Transverse colon (tissue), 4 donors: ENCODE results near the gene TMEM190.
"Not testable (repeated sequence)": the region's sequence is repeated elsewhere in the genome, so short reads cannot be mapped to it uniquely, and the experiment has no call there.

Experiments used
- EP300 ChIP-seq: sonication (generic); formaldehyde crosslinking; IDR thresholded peaks from one replicate; pipeline ENCODE4 v1.6.1; 2017; ENCODE audit warnings: antibody characterized with exemption, low read depth
- POLR2A ChIP-seq: fragments of 450-650 bp; IDR thresholded peaks from one replicate; pipeline ENCODE4 v1.6.1; 2016; ENCODE audit warnings: antibody characterized with exemption, mild to moderate bottlenecking, moderate library complexity
- POLR2AphosphoS5 ChIP-seq, 3 donors: sonication (generic); formaldehyde crosslinking; IDR thresholded peaks; one replicate each; pipeline ENCODE4 v1.6.1; 2016; ENCODE audit warnings: antibody characterized with exemption in 3 of 3
- TF ChIP-seq, protein P1 (sequence below), 5 experiments: fragments of 200-600 bp in 3 of 5; fragments of 450-650 bp in 2 of 5; sonication (generic) in 3 of 5; IDR thresholded peaks; 1 replicate in 2 of 5; 2 replicates in 3 of 5; pipeline ENCODE4 v1.5.1; 2016 to 2017; ENCODE audit warnings: antibody characterized with exemption in 5 of 5, inconsistent platforms in 3 of 5, mild to moderate bottlenecking in 2 of 5, moderate library complexity in 1 of 5

DNA sequence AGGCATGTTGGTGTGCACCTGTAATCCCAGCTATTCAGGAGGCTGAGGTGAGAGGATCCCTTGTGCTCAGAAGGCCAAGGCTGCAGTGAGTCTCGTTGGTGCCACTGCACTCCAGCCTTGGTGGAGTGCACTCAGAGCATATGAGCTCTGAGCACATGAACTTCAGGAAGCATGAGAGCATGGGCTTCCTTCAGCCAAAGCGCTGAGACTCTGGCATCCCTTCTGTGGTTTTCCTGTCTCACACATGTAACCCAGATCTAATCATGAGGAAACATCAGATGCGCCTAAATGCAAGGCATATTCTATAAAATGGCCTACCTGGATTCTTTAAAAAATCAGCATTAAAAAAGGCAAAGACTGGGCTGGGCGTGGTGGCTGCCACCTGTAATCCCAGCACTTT lies 44.7 kb downstream of the TMEM190 start:
- TF ChIP-seq, protein P1, sequence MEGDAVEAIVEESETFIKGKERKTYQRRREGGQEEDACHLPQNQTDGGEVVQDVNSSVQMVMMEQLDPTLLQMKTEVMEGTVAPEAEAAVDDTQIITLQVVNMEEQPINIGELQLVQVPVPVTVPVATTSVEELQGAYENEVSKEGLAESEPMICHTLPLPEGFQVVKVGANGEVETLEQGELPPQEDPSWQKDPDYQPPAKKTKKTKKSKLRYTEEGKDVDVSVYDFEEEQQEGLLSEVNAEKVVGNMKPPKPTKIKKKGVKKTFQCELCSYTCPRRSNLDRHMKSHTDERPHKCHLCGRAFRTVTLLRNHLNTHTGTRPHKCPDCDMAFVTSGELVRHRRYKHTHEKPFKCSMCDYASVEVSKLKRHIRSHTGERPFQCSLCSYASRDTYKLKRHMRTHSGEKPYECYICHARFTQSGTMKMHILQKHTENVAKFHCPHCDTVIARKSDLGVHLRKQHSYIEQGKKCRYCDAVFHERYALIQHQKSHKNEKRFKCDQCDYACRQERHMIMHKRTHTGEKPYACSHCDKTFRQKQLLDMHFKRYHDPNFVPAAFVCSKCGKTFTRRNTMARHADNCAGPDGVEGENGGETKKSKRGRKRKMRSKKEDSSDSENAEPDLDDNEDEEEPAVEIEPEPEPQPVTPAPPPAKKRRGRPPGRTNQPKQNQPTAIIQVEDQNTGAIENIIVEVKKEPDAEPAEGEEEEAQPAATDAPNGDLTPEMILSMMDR (IDR thresholded peaks at IDR 0.05) = not testable (repeated sequence)
- not testable (repeated sequence) for TF ChIP-seq POLR2AphosphoS5 (IDR thresholded peaks at IDR 0.05); EP300; POLR2A
